GM12878 (cell line): ENCODE measurements around the gene TESK1. TPM values are rescaled to one million over a fixed set of nuclear protein-coding genes. Genes with fewer than 3 reads are reported as not detected.

Source experiments
- ATF7 ChIP-seq: fragments of 450-650 bp; IDR thresholded peaks from 2 replicates; pipeline ENCODE4 v1.6.1; 2016; ENCODE audit warnings: low read depth, mild to moderate bottlenecking
- CUX1 ChIP-seq: IDR thresholded peaks from 2 replicates; pipeline ENCODE4 v1.6.1; 2012; ENCODE audit warnings: improper control_type of control experiment, low read depth, low read length; ENCODE audit not compliant: insufficient replicate concordance
- MTA2 ChIP-seq: fragments of 450-650 bp; IDR thresholded peaks from 2 replicates; pipeline ENCODE4 v1.6.1; 2016; ENCODE audit warnings: low read depth, mild to moderate bottlenecking, moderate library complexity
- MTA3 ChIP-seq: IDR thresholded peaks from 2 replicates; pipeline ENCODE4 v1.6.1; 2012; ENCODE audit warnings: low read length, inconsistent platforms, borderline replicate concordance
- polyA plus RNA-seq, 11 experiments: library from polyadenylated mRNA; depleted of rRNA in 4 of 11; unstranded in 6 of 11; stranded (reverse) in 5 of 11; fragments of >200 nt; fragmentation: Nextera tagmentation in 4 of 11; fragmentation: Illumina TruSeq in 1 of 11; extraction: Ambion mirVana in 4 of 11; extraction: Trizol in 1 of 11; gene quantifications; 1 replicate in 1 of 11; 2 replicates in 10 of 11; pipeline versions ENCODE4 v1.2.1 to v1.2.3, GENCODE V29; 2011 to 2016; ENCODE audit warnings: inconsistent platforms in 2 of 11, missing spikeins in 2 of 11, low read depth in 1 of 11
- total RNA-seq, 4 experiments: library from RNA; depleted of rRNA in 3 of 4; stranded (reverse); fragments of >200 nt in 3 of 4; fragmentation: Illumina TruSeq in 1 of 4; extraction: Trizol in 1 of 4; gene quantifications; 2 replicates each; pipeline versions ENCODE4 v1.2.1 to v1.2.3, GENCODE V29; 2013 to 2021

TESK1 gene
- total and polyA plus RNA-seq, 10 of the 15 experiments (the other 5 are each of a cell fraction or from before 2014, with no cell fraction given) = 0.16 to 19.5 (median 7.9) TPM; not detected in 1

GRCh38 chr9:35646533-35647265, 41.6 kb downstream of the TESK1 start (continued):
- TF ChIP-seq CUX1 = no peak
- no peak for TF ChIP-seq MTA3
- TF ChIP-seq ATF7 = peak; percentile 21; the same call in 1 of the 2 replicates
- no peak for TF ChIP-seq MTA2
